GM12801 (cell line): Measurements from ENCODE around the gene TRAM2.

ENCODE experiments used
- TF ChIP-seq, protein P1 (sequence below): IDR thresholded peaks from one replicate; pipeline ENCODE4 v1.5.1; 2011; ENCODE audit warnings: control low read depth; ENCODE audit not compliant: insufficient read length; ENCODE audit errors: extremely low read depth

The TRAM2 gene

DNA sequence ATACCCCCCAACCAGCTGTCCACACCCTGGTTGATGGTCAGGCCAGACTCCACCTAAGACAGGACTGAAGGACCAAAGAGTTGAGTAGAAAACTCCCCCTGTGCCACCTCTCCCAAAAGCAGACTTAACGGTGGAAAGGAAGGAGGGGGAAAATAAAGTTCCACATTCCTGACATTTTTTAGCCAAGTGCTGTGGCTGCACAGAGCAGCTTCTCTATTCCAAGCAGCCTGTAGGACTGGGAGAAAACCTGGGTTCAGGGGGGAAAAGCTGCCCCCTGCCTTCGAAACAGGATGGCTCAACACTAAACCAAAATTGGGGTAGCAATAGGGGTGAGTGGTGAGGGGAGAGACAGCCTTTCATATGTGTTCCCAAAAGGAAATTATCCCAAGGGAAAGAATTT lies 3.6 kb downstream of the TRAM2 start:
- TF ChIP-seq, protein P1, sequence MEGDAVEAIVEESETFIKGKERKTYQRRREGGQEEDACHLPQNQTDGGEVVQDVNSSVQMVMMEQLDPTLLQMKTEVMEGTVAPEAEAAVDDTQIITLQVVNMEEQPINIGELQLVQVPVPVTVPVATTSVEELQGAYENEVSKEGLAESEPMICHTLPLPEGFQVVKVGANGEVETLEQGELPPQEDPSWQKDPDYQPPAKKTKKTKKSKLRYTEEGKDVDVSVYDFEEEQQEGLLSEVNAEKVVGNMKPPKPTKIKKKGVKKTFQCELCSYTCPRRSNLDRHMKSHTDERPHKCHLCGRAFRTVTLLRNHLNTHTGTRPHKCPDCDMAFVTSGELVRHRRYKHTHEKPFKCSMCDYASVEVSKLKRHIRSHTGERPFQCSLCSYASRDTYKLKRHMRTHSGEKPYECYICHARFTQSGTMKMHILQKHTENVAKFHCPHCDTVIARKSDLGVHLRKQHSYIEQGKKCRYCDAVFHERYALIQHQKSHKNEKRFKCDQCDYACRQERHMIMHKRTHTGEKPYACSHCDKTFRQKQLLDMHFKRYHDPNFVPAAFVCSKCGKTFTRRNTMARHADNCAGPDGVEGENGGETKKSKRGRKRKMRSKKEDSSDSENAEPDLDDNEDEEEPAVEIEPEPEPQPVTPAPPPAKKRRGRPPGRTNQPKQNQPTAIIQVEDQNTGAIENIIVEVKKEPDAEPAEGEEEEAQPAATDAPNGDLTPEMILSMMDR, result no peak

DNA sequence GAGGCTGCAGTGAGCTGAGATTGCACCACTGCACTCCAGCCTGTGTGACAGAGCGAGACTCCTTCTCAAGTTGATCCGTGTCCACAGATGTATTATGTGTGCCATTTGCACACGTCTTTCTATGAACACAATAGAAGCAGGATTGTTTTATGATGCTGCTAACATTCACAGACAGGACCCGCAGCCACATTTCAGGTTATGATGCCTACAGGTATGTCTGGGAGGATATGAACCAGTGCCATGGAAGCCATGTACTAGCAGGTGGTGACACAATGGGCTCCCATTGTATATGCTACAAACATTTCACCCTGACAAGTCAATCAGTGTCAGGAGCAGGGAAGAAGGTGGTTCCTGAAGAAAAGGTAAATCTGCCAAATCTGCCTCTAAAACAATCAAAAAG lies 4.3 kb downstream of the TRAM2 start:
- TF ChIP-seq, protein P1, result no peak

DNA sequence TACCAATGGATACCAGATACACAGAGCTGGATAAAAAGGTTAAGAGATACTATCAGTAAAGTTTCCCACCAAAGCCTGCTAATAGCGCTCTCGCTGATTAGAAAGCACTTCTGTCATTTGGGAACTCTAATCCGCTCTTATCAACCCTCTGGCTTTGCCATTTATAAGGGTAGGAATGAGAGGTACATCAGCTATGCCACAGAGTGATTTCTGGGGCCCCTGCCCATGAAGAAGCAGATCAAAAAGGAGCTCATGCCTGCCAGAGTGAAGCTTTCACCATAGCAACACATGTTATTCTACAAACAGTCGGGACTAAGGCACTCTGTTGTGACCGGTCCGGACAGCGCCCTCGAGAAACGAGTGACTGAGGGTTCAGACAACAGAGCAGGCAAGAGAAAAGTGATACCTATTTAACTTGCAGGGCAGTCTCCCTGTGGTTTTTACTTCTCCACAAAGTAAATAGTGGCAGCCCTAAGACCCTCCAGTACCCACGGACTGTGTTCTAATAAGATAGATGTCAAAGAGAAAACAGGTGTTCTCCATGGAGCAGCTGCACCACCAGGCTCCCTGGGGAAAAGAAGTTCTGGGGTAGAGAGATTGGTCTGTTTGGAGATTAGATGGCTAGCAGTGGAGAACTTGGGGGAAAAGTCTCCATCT lies 5.6 kb downstream of the TRAM2 start:
- TF ChIP-seq, protein P1, result no peak

DNA sequence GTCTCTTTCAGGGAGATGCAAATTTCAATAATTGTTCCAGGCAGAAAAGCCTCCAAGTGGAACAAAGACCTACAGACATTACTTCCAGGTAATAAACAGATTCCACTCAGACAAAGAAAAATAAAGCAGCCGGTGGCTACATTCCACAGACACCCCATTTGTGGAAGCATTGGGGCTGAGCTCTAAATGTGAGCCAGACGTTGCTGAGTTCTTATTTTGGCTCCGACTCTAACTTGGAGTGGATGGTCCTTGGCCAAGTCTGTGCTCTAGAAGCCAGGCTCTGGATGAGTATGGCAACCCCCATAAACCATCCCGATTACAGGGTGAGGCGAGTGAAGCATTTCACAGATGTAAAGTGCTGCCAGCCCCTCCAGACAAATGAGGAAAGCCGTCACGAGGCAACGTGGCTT lies 6.6 kb downstream of the TRAM2 start:
- TF ChIP-seq, protein P1, result no peak

DNA sequence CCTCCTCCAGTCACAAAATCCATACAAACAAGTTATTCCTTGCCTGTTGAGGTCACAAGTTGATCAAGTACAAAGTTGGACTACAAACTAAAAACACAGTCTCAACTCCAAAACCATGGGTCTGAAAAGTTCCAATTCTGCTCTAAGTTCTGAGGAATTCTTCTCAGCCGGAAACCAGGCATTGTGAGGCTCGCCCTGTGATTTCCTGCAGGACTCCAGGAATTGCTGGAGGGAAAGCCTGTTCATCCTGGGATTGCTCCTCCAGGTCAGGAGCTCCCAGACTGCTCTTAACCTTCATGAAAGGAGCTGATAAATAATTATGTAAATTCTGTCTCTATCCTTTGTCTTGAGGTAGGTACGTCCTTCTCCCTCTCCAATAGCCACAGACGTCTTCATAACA lies 8.5 kb downstream of the TRAM2 start:
- TF ChIP-seq, protein P1, result no peak

DNA sequence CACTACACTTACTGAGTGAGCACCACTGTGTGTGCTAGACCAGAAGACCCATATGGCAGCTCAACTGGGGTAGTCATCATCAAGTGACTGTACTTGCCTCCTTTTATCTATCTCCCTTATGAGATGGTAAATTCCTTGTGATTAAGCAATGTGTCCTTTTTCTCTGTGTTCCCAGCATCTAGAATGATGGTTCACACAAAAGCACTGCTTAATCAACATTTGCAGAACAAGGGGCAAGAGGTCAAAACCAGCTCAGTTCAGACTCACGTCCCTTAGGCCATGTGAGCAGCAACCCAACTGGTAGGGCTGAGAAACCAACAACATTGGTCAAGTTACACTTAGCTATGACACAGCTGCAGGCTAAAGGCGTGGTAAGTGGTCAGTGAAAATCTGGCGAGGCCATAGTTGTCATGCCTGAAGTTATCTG lies 10.0 kb downstream of the TRAM2 start:
- TF ChIP-seq, protein P1, result no peak

DNA sequence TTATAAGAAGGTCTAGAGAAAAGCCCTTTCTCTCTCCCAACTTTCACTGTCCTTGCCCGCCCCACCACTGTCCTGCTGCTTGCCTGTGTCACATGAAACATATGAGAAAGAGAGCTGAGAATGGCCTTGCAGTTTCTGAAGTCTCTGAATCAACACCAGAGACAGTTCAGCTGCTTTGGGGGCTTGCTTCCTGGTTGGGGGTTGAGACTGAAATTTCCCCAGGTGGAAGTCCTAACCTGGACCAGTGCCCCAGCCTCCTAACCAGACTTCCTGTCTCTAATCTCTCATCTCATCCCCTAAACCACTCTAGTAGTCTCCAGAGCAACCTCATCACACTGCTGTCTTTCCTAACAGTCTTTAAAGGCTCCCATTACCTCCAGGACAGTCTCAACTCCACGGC lies 10.7 kb downstream of the TRAM2 start:
- TF ChIP-seq, protein P1, result no peak
